Mesenchymal stem cell (in vitro differentiated cells and primary cell): Measurements from ENCODE around the gene C2orf80.

Source experiments
- DNase-seq: peaks from one replicate; pipeline ENCODE4 v3.0.0-alpha.2; 2013
- H2AFZ ChIP-seq: one replicate; pipeline ENCODE4 v1.6.1; 2013; ENCODE audit warnings: low read depth, mild to moderate bottlenecking, control low read depth, inconsistent platforms, low read length, moderate library complexity
- H2AK5ac ChIP-seq: 2 replicates; pipeline ENCODE4 v1.6.1; 2013; ENCODE audit warnings: low read length, moderate library complexity, mild to moderate bottlenecking, inconsistent platforms; ENCODE audit not compliant: severe bottlenecking
- H2BK120ac ChIP-seq: one replicate; pipeline ENCODE4 v1.6.1; 2013; ENCODE audit warnings: low read depth, mild to moderate bottlenecking, inconsistent platforms, low read length, moderate library complexity
- H2BK12ac ChIP-seq, 2 experiments: one replicate each; pipeline ENCODE4 v1.6.1; 2013; ENCODE audit warnings: inconsistent platforms in 2 of 2, low read length in 2 of 2, mild to moderate bottlenecking in 2 of 2, moderate library complexity in 2 of 2, control low read depth in 1 of 2
- H2BK15ac ChIP-seq: one replicate; pipeline ENCODE4 v1.6.1; 2013; ENCODE audit warnings: mild to moderate bottlenecking, low read depth, inconsistent platforms; ENCODE audit not compliant: poor library complexity, severe bottlenecking
- H2BK5ac ChIP-seq: 2 replicates; pipeline ENCODE4 v1.6.1; 2013; ENCODE audit warnings: low read depth, mild to moderate bottlenecking, low read length, control low read depth, inconsistent platforms; ENCODE audit not compliant: poor library complexity, severe bottlenecking
- H3K14ac ChIP-seq, 2 experiments: one replicate each; pipeline ENCODE4 v1.6.1; 2013; ENCODE audit warnings: inconsistent platforms in 2 of 2, low read length in 2 of 2, control low read depth in 1 of 2, mild to moderate bottlenecking in 1 of 2, moderate library complexity in 1 of 2
- H3K18ac ChIP-seq, 2 experiments: one replicate each; pipeline ENCODE4 v1.6.1; 2013; ENCODE audit warnings: inconsistent platforms in 2 of 2, low read length in 2 of 2, control low read depth in 1 of 2, low read depth in 1 of 2, mild to moderate bottlenecking in 1 of 2
- H3K23ac ChIP-seq, 2 experiments: one replicate each; pipeline ENCODE4 v1.6.1; 2013; ENCODE audit warnings: inconsistent platforms in 2 of 2, low read length in 2 of 2, mild to moderate bottlenecking in 2 of 2, moderate library complexity in 2 of 2, control low read depth in 1 of 2
- H3K27ac ChIP-seq: 2 replicates; pipeline ENCODE4 v1.5.1; 2013; ENCODE audit warnings: mild to moderate bottlenecking, moderate library complexity, low read length, control low read depth, inconsistent platforms; ENCODE audit not compliant: poor library complexity, severe bottlenecking
- H3K27me3 ChIP-seq, 2 experiments: 2 replicates each; pipeline versions ENCODE4 v1.6.1 to v1.7.0; 2013; ENCODE audit warnings: low read length in 2 of 2, mild to moderate bottlenecking in 2 of 2, moderate library complexity in 2 of 2, control low read depth in 1 of 2, inconsistent platforms in 1 of 2; ENCODE audit not compliant: control insufficient read depth in 1 of 2, insufficient read depth in 1 of 2
- H3K36me3 ChIP-seq, 2 experiments: 2 replicates each; pipeline versions ENCODE4 v1.6.1 to v1.7.0; 2013; ENCODE audit warnings: low read length in 2 of 2, control low read depth in 1 of 2, inconsistent platforms in 1 of 2, low read depth in 1 of 2, mild to moderate bottlenecking in 1 of 2; ENCODE audit not compliant: insufficient read depth in 2 of 2, control insufficient read depth in 1 of 2
- H3K4ac ChIP-seq, 2 experiments: one replicate each; pipeline ENCODE4 v1.6.1; 2013; ENCODE audit warnings: inconsistent platforms in 2 of 2, low read length in 2 of 2, mild to moderate bottlenecking in 2 of 2, moderate library complexity in 2 of 2, control low read depth in 1 of 2, low read depth in 1 of 2
- H3K4me1 ChIP-seq: 2 replicates; pipeline ENCODE4 v1.6.1; 2013; ENCODE audit warnings: low read depth, low read length, control low read depth; ENCODE audit not compliant: control insufficient read depth, insufficient read depth
- H3K4me2 ChIP-seq: 2 replicates; pipeline ENCODE4 v1.6.1; 2013; ENCODE audit warnings: low read length, mild to moderate bottlenecking, inconsistent platforms; ENCODE audit not compliant: poor library complexity, severe bottlenecking
- H3K4me3 ChIP-seq, 2 experiments: 2 replicates each; pipeline versions ENCODE4 v1.5.1 to v1.7.0; 2013; ENCODE audit warnings: low read length in 2 of 2, mild to moderate bottlenecking in 2 of 2, control low read depth in 1 of 2, low read depth in 1 of 2; ENCODE audit not compliant: insufficient read depth in 1 of 2
- H3K79me1 ChIP-seq: replicated peaks from 2 replicates; pipeline ENCODE4 v1.6.1; 2013; ENCODE audit warnings: mild to moderate bottlenecking, control low read depth, low read length, inconsistent platforms; ENCODE audit not compliant: poor library complexity, severe bottlenecking
- H3K9ac ChIP-seq: 2 replicates; pipeline ENCODE4 v1.7.0; 2013; ENCODE audit warnings: mild to moderate bottlenecking, low read length, moderate library complexity
- H3K9me3 ChIP-seq: 2 replicates; pipeline ENCODE4 v1.7.0; 2013; ENCODE audit warnings: mild to moderate bottlenecking, low read length; ENCODE audit not compliant: control insufficient read depth
- H4K8ac ChIP-seq: one replicate; pipeline ENCODE4 v1.6.1; 2013; ENCODE audit warnings: inconsistent platforms, mild to moderate bottlenecking, low read length, moderate library complexity
- H4K91ac ChIP-seq: one replicate; pipeline ENCODE4 v1.6.1; 2013; ENCODE audit warnings: mild to moderate bottlenecking, low read length, inconsistent platforms
- WGBS: methylation state at CpG from one replicate; pipeline ENCODE4 v1.1.7; 2013; ENCODE audit warnings: mixed read lengths; 5-methylcytosine and 5-hydroxymethylcytosine counted together

Gene C2orf80

GRCh38 chr2:208195531-208195930, 5.7 kb upstream of the C2orf80 start:
- no peak for DNase-seq
- Histone ChIP-seq H3K79me1 (no peaks in the 10 kb centered on the region), H3K27ac (no peak overlapping the region), H3K9ac (no peak overlapping the region), H3K4me3 (no peak overlapping the region), H4K91ac (no peak overlapping the region), H2AK5ac (no peak overlapping the region), H2AFZ (no peak overlapping the region), H2BK5ac (no peak overlapping the region), H3K4me2 (no peak overlapping the region), H2BK15ac (no peak overlapping the region), H4K8ac (no peak overlapping the region), H3K4ac (no peak overlapping the region), H2BK12ac (no peak overlapping the region), H3K9me3 (no peaks in the 10 kb centered on the region), H3K4me1 (no peaks in the 10 kb centered on the region), H2BK120ac (no peak overlapping the region), H3K23ac (no peak overlapping the region), H3K36me3 (no peaks in the 10 kb centered on the region), H3K27me3 (no peaks in the 10 kb centered on the region), H3K18ac (no peak overlapping the region), H3K14ac (no peak overlapping the region)
- WGBS = 68% methylated on average over 3 of the region's 3 CpGs

GRCh38 chr2:208192611-208193236, 2.9 kb upstream of the C2orf80 start:
- no peak overlapping the region for H3K4ac ChIP-seq
- 72% methylated on average over 8 of the region's 8 CpGs for WGBS
- no peak overlapping the region for H3K4me2 ChIP-seq
- H3K23ac ChIP-seq = no peak overlapping the region
- H2BK5ac ChIP-seq = no peak overlapping the region
- no peak for DNase-seq
- no peaks in the 10 kb centered on the region for H3K4me1 ChIP-seq
- no peak overlapping the region for H3K18ac ChIP-seq
- H2AK5ac ChIP-seq = no peak overlapping the region
- no peak overlapping the region for H2BK15ac ChIP-seq
- H3K36me3 ChIP-seq = no peaks in the 10 kb centered on the region
- H3K9ac ChIP-seq = no peak overlapping the region
- no peak overlapping the region for H4K8ac ChIP-seq
- no peak overlapping the region for H2BK120ac ChIP-seq
- H3K9me3 ChIP-seq = no peaks in the 10 kb centered on the region
- no peak overlapping the region for H4K91ac ChIP-seq
- no peak overlapping the region for H2BK12ac ChIP-seq
- no peak overlapping the region for H3K14ac ChIP-seq
- no peak overlapping the region for H3K4me3 ChIP-seq
- H3K79me1 ChIP-seq = no peaks in the 10 kb centered on the region
- no peak overlapping the region for H2AFZ ChIP-seq
- H3K27ac ChIP-seq = no peak overlapping the region
- H3K27me3 ChIP-seq = peaks cover 0 to 3% of the 10 kb centered on the region in 2 experiments

- WGBS = 83% methylated on average over 3 of the region's 5 CpGs
- no peak for DNase-seq
- Histone ChIP-seq H3K18ac (no peak overlapping the region), H3K23ac (no peak overlapping the region), H3K4me1 (no peaks in the 10 kb centered on the region), H3K27ac (no peak overlapping the region), H3K9me3 (no peaks in the 10 kb centered on the region), H3K27me3 (peaks cover 0 to 11% of the 10 kb centered on the region in 2 experiments), H4K8ac (no peak overlapping the region), H2AFZ (no peak overlapping the region), H3K4ac (no peak overlapping the region), H2AK5ac (no peak overlapping the region), H2BK120ac (no peak overlapping the region), H3K4me3 (no peak overlapping the region), H3K14ac (no peak overlapping the region), H4K91ac (no peak overlapping the region), H2BK15ac (no peak overlapping the region), H3K4me2 (no peak overlapping the region), H3K9ac (no peak overlapping the region), H2BK12ac (no peak overlapping the region), H3K79me1 (no peaks in the 10 kb centered on the region), H2BK5ac (no peak overlapping the region), H3K36me3 (no peaks in the 10 kb centered on the region)
These were observed 591 bp downstream of the C2orf80 start for GRCh38 chr2:208189069-208189809.

- 94% methylated on average over 2 of the region's 2 CpGs for WGBS
- no peak overlapping the region for H3K4ac ChIP-seq
- H2AFZ ChIP-seq = no peak overlapping the region
- peaks cover 14 to 15% of the 10 kb centered on the region in 2 experiments for H3K27me3 ChIP-seq
- no peak overlapping the region for H2BK15ac ChIP-seq
- no peak overlapping the region for H2AK5ac ChIP-seq
- H4K91ac ChIP-seq = no peak overlapping the region
- H3K9ac ChIP-seq = no peak overlapping the region
- no peak overlapping the region for H3K23ac ChIP-seq
- H3K4me2 ChIP-seq = no peak overlapping the region
- H3K9me3 ChIP-seq = no peaks in the 10 kb centered on the region
- H3K4me1 ChIP-seq = no peaks in the 10 kb centered on the region
- no peaks in the 10 kb centered on the region for H3K36me3 ChIP-seq
- no peak overlapping the region for H3K27ac ChIP-seq
- H4K8ac ChIP-seq = no peak overlapping the region
- H3K14ac ChIP-seq = no peak overlapping the region
- no peak overlapping the region for H3K18ac ChIP-seq
- no peaks in the 10 kb centered on the region for H3K79me1 ChIP-seq
- H2BK120ac ChIP-seq = no peak overlapping the region
- no peak overlapping the region for H2BK5ac ChIP-seq
- no peak overlapping the region for H2BK12ac ChIP-seq
- no peak overlapping the region for H3K4me3 ChIP-seq
- DNase-seq = no peak
These were observed 2.9 kb downstream of the C2orf80 start for GRCh38 chr2:208186893-208187292.
